ENCODE data around the gene TCEA2.
A peak's percentile ranks its signal among the peaks of the same experiment; 100 is the strongest.

TCEA2 gene

GRCh38 chr20:64080813-64081623 lies 18.0 kb downstream of the TCEA2 start:
- Histone ChIP-seq H3K79me1 (ENCODE audit: low read length) (no peaks in the 10 kb centered on the region), H3K27me3 (ENCODE audit: insufficient read depth, low read length, poor library complexity) (peaks cover 19% of the 10 kb centered on the region), H3K4me3 (ENCODE audit: low read length) (no peak overlapping the region), H3K4me1 (ENCODE audit: control insufficient read depth, low read depth, low read length) (no peaks in the 10 kb centered on the region), H3K23ac (ENCODE audit: low read length) (no peak overlapping the region), H2AK5ac (ENCODE audit: low read length) (no peak overlapping the region), H3K56ac (ENCODE audit: low read length) (no peak overlapping the region), H3K18ac (ENCODE audit: low read length) (no peak overlapping the region), H3K79me2 (ENCODE audit: control insufficient read depth, insufficient read depth, low read length) (no peaks in the 10 kb centered on the region), H3K4me2 (ENCODE audit: low read length) (no peak overlapping the region), H4K8ac (ENCODE audit: low read depth, low read length) (no peak overlapping the region), H3K36me3 (ENCODE audit: control insufficient read depth, insufficient read depth, low read length) (no peaks in the 10 kb centered on the region), H2BK15ac (replicated peaks; ENCODE audit: low read depth) (no peak overlapping the region), H2BK120ac (ENCODE audit: low read depth, low read length) (no peak overlapping the region), H3K27ac (ENCODE audit: low read depth, low read length) (no peak overlapping the region), H2BK5ac (ENCODE audit: low read length) (no peak overlapping the region), H3K9ac (ENCODE audit: low read length) (peak overlapping the region; percentile 93), H3K4ac (ENCODE audit: low read depth, low read length) (no peak overlapping the region), H4K5ac (ENCODE audit: low read length) (no peak overlapping the region)
- no CpG with 5 or more reads among the region's 17 CpGs for WGBS (ENCODE audit: extremely low coverage, insufficient coverage, low lambda C conversion rate)
- DNase-seq: no peak

- no peaks in the 10 kb centered on the region for H3K79me2 ChIP-seq (ENCODE audit: control insufficient read depth, insufficient read depth, low read length)
- H2BK120ac ChIP-seq (ENCODE audit: low read depth, low read length): no peak overlapping the region
- H2BK15ac ChIP-seq (replicated peaks; ENCODE audit: low read depth): no peak overlapping the region
- H4K8ac ChIP-seq (ENCODE audit: low read depth, low read length): no peak overlapping the region
- no CpG with 5 or more reads among the region's 6 CpGs for WGBS (ENCODE audit: extremely low coverage, insufficient coverage, low lambda C conversion rate)
- no peak overlapping the region for H3K9ac ChIP-seq (ENCODE audit: low read length)
- no peak overlapping the region for H3K4me2 ChIP-seq (ENCODE audit: low read length)
- H3K27ac ChIP-seq (ENCODE audit: low read depth, low read length): no peak overlapping the region
- no peak overlapping the region for H3K4ac ChIP-seq (ENCODE audit: low read depth, low read length)
- no peaks in the 10 kb centered on the region for H3K36me3 ChIP-seq (ENCODE audit: control insufficient read depth, insufficient read depth, low read length)
- H3K56ac ChIP-seq (ENCODE audit: low read length): no peak overlapping the region
- no peak overlapping the region for H3K23ac ChIP-seq (ENCODE audit: low read length)
- no peak overlapping the region for H3K18ac ChIP-seq (ENCODE audit: low read length)
- H3K27me3 ChIP-seq (ENCODE audit: insufficient read depth, low read length, poor library complexity): peaks cover 19% of the 10 kb centered on the region
- H3K4me3 ChIP-seq (ENCODE audit: low read length): no peak overlapping the region
- H4K5ac ChIP-seq (ENCODE audit: low read length): no peak overlapping the region
- no peaks in the 10 kb centered on the region for H3K4me1 ChIP-seq (ENCODE audit: control insufficient read depth, low read depth, low read length)
- no peaks in the 10 kb centered on the region for H3K79me1 ChIP-seq (ENCODE audit: low read length)
- no peak for DNase-seq
- H2AK5ac ChIP-seq (ENCODE audit: low read length): no peak overlapping the region
- H2BK5ac ChIP-seq (ENCODE audit: low read length): no peak overlapping the region
Observed at GRCh38 chr20:64081624-64081964, 18.6 kb downstream of the TCEA2 start.

- Histone ChIP-seq H3K4me3 (ENCODE audit: low read length) (no peak overlapping the region), H2AK5ac (ENCODE audit: low read length) (no peak overlapping the region), H3K56ac (ENCODE audit: low read length) (no peak overlapping the region), H2BK120ac (ENCODE audit: low read depth, low read length) (no peak overlapping the region), H3K9ac (ENCODE audit: low read length) (no peak overlapping the region), H4K5ac (ENCODE audit: low read length) (no peak overlapping the region), H3K79me1 (ENCODE audit: low read length) (no peaks in the 10 kb centered on the region), H3K18ac (ENCODE audit: low read length) (no peak overlapping the region), H3K27me3 (ENCODE audit: insufficient read depth, low read length, poor library complexity) (peaks cover 19% of the 10 kb centered on the region), H4K8ac (ENCODE audit: low read depth, low read length) (no peak overlapping the region), H3K4me1 (ENCODE audit: control insufficient read depth, low read depth, low read length) (no peaks in the 10 kb centered on the region), H2BK5ac (ENCODE audit: low read length) (no peak overlapping the region), H2BK15ac (replicated peaks; ENCODE audit: low read depth) (no peak overlapping the region), H3K27ac (ENCODE audit: low read depth, low read length) (no peak overlapping the region), H3K23ac (ENCODE audit: low read length) (no peak overlapping the region), H3K36me3 (ENCODE audit: control insufficient read depth, insufficient read depth, low read length) (no peaks in the 10 kb centered on the region), H3K79me2 (ENCODE audit: control insufficient read depth, insufficient read depth, low read length) (no peaks in the 10 kb centered on the region), H3K4ac (ENCODE audit: low read depth, low read length) (no peak overlapping the region), H3K4me2 (ENCODE audit: low read length) (no peak overlapping the region)
- DNase-seq: no peak
- no CpG with 5 or more reads among the region's 13 CpGs for WGBS (ENCODE audit: extremely low coverage, insufficient coverage, low lambda C conversion rate)
Observed at GRCh38 chr20:64082126-64082731, 19.2 kb downstream of the TCEA2 start.

GRCh38 chr20:64082820-64083377 lies 19.9 kb downstream of the TCEA2 start:
- Histone ChIP-seq H3K4me1 (ENCODE audit: control insufficient read depth, low read depth, low read length) (no peaks in the 10 kb centered on the region), H3K4me3 (ENCODE audit: low read length) (no peak overlapping the region), H3K27ac (ENCODE audit: low read depth, low read length) (no peak overlapping the region), H3K79me1 (ENCODE audit: low read length) (no peaks in the 10 kb centered on the region), H3K9ac (ENCODE audit: low read length) (peak overlapping the region; percentile 3), H3K4me2 (ENCODE audit: low read length) (peak overlapping the region; percentile 5), H3K4ac (ENCODE audit: low read depth, low read length) (no peak overlapping the region), H3K79me2 (ENCODE audit: control insufficient read depth, insufficient read depth, low read length) (no peaks in the 10 kb centered on the region), H4K5ac (ENCODE audit: low read length) (no peak overlapping the region), H3K36me3 (ENCODE audit: control insufficient read depth, insufficient read depth, low read length) (no peaks in the 10 kb centered on the region), H3K56ac (ENCODE audit: low read length) (no peak overlapping the region), H4K8ac (ENCODE audit: low read depth, low read length) (no peak overlapping the region), H3K23ac (ENCODE audit: low read length) (no peak overlapping the region), H2BK5ac (ENCODE audit: low read length) (no peak overlapping the region), H2AK5ac (ENCODE audit: low read length) (no peak overlapping the region), H2BK120ac (ENCODE audit: low read depth, low read length) (no peak overlapping the region), H3K18ac (ENCODE audit: low read length) (no peak overlapping the region), H3K27me3 (ENCODE audit: insufficient read depth, low read length, poor library complexity) (peaks cover 19% of the 10 kb centered on the region), H2BK15ac (replicated peaks; ENCODE audit: low read depth) (no peak overlapping the region)
- no peak for DNase-seq
- WGBS (ENCODE audit: extremely low coverage, insufficient coverage, low lambda C conversion rate): no CpG with 5 or more reads among the region's 13 CpGs

GRCh38 chr20:64083378-64083803 lies 20.4 kb downstream of the TCEA2 start:
- Histone ChIP-seq H2BK120ac (ENCODE audit: low read depth, low read length) (no peak overlapping the region), H3K18ac (ENCODE audit: low read length) (no peak overlapping the region), H3K79me2 (ENCODE audit: control insufficient read depth, insufficient read depth, low read length) (no peaks in the 10 kb centered on the region), H3K4me1 (ENCODE audit: control insufficient read depth, low read depth, low read length) (no peaks in the 10 kb centered on the region), H3K79me1 (ENCODE audit: low read length) (no peaks in the 10 kb centered on the region), H2AK5ac (ENCODE audit: low read length) (no peak overlapping the region), H3K9ac (ENCODE audit: low read length) (peak overlapping the region; percentile 72), H3K56ac (ENCODE audit: low read length) (peak overlapping the region; percentile 88), H4K8ac (ENCODE audit: low read depth, low read length) (no peak overlapping the region), H3K27me3 (ENCODE audit: insufficient read depth, low read length, poor library complexity) (peaks cover 19% of the 10 kb centered on the region), H2BK5ac (ENCODE audit: low read length) (no peak overlapping the region), H3K36me3 (ENCODE audit: control insufficient read depth, insufficient read depth, low read length) (no peaks in the 10 kb centered on the region), H4K5ac (ENCODE audit: low read length) (no peak overlapping the region), H3K23ac (ENCODE audit: low read length) (no peak overlapping the region), H3K4me2 (ENCODE audit: low read length) (peak overlapping the region; percentile 84), H3K4ac (ENCODE audit: low read depth, low read length) (no peak overlapping the region), H2BK15ac (replicated peaks; ENCODE audit: low read depth) (no peak overlapping the region), H3K4me3 (ENCODE audit: low read length) (peak overlapping the region; percentile 25), H3K27ac (ENCODE audit: low read depth, low read length) (no peak overlapping the region)
- DNase-seq: peak; percentile 81
- no CpG with 5 or more reads among the region's 52 CpGs for WGBS (ENCODE audit: extremely low coverage, insufficient coverage, low lambda C conversion rate)
